ENCODE measurements around the gene FAM89B.
A peak's percentile ranks its signal among the peaks of the same experiment; 100 is the strongest.

- TF ChIP-seq CTCF (IDR thresholded peaks at IDR 0.05; ENCODE audit: extremely low read depth in 1 of 2, insufficient read depth in 1 of 2, low read depth in 1 of 2, low read length in 2 of 2) (no peak), JUN (IDR thresholded peaks at IDR 0.05; ENCODE audit: borderline replicate concordance, insufficient read depth, insufficient read length, low read depth) (no peak), MAX (IDR thresholded peaks at IDR 0.05; ENCODE audit: insufficient read depth, insufficient read length) (no peak), EZH2 (IDR thresholded peaks at IDR 0.05; ENCODE audit: borderline replicate concordance, low read depth, low read length, severe bottlenecking) (no peak), POLR2A (IDR thresholded peaks at IDR 0.05; ENCODE audit: low read depth, low read length) (no peak), POLR2AphosphoS5 (IDR thresholded peaks at IDR 0.05; ENCODE audit: insufficient read depth, low read depth, low read length) (peak; percentile 13), GATA2 (IDR thresholded peaks at IDR 0.05; ENCODE audit: insufficient read depth, insufficient read length, low read depth, low read length) (no peak), MYC (IDR thresholded peaks at IDR 0.05; ENCODE audit: low read depth, low read length) (no peak)
Measured at GRCh38 chr11:65595543-65596281, 23.4 kb downstream of the FAM89B start, which contains the start of gene KCNK7.

Measured in endothelial cell of umbilical vein (primary cell).